ENCODE data around the gene CDH13. TPM values are rescaled to one million over a fixed set of nuclear protein-coding genes. Genes with fewer than 3 reads are reported as not detected.

Gene CDH13
- total RNA-seq, 4 donors from 2014 or later: 12.5 to 35.9 (median 22.1) TPM

DNA sequence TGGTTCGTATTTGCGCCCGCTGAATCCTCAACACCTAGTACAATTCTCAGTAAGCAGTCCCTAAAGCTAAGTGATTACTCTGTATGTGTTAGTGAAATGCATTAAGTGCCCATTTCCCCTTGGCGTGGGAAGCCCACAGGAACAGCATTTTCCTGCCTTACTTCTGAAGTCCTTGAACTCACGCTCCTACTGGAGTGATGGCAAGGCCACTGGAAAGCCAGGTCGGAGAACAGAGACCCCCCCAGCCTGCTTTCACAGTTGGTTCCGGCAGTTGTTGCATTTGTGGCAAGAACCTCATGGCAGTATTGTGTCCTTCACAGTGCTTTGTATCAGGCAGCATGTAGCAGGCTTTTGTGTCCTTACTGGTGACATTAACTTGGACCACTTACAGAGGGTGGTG lies 340.7 kb downstream of the CDH13 start:
- DNase-seq (ENCODE audit: low spot score) (no peak), ATAC-seq (ENCODE audit: low FRiP score) (no peak)
- TF ChIP-seq CTCF (IDR thresholded peaks at IDR 0.05): no peak

DNA sequence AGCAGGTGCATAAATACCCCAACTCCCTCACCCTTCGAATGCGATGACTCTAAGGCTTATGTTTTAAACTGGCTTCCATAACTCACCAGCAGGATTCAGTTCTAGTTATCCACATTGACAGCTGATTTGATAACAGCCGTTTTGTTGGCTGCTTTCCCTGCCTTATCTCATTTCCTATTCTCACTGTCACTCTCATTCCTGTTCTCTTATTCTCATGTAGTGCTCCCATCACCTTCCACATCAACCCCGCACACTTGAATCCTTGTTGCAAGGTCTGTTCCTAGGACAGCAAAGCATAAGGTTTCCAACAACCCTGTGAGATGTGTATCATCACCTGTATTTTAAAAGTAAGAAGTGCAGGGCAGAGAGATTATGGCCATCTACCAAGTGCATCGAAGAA lies 344.4 kb downstream of the CDH13 start:
- no peak for DNase-seq (ENCODE audit: low spot score)
- TF ChIP-seq CTCF (IDR thresholded peaks at IDR 0.05): no peak
- ATAC-seq (ENCODE audit: low FRiP score): no peak

- no peak for DNase-seq (ENCODE audit: low spot score)
- TF ChIP-seq CTCF (IDR thresholded peaks at IDR 0.05): no peak
- no peak for ATAC-seq (ENCODE audit: low FRiP score)
Observed at GRCh38 chr16:82972331-82972919, 345.7 kb downstream of the CDH13 start.

GRCh38 chr16:82979406-82980111 lies 352.8 kb downstream of the CDH13 start:
- TF ChIP-seq CTCF (IDR thresholded peaks at IDR 0.05): no peak
- no peak for DNase-seq (ENCODE audit: low spot score)
- no peak for ATAC-seq (ENCODE audit: low FRiP score)

GRCh38 chr16:82980810-82981209 lies 354.0 kb downstream of the CDH13 start:
- no peak for TF ChIP-seq CTCF (IDR thresholded peaks at IDR 0.05)

DNA sequence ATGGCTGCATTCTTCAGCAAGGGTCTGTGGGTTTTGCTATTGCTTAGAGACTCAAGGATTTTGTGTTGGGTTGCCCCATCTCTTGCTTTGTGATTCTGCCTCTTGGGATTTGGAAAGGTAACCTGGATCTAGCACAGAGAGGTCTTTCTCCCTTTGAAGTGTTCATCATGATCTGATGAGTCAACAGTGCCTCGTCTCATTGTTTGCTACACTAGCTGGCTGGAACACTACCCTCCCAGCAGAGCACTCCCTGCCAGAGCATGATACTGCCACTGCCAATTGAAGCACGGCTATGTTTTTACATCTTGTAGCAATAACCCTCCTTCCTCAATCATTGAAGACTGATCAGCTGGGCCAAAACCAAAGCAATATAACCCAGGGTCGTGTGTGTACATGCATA lies 361.0 kb downstream of the CDH13 start:
- no peak for ATAC-seq (ENCODE audit: low FRiP score)
- no peak for TF ChIP-seq CTCF (IDR thresholded peaks at IDR 0.05)
- DNase-seq (ENCODE audit: low spot score): no peak

More at GRCh38 chr16:82980810-82981209, 354.0 kb downstream of the CDH13 start:
- DNase-seq (ENCODE audit: low spot score) (no peak), ATAC-seq (ENCODE audit: low FRiP score) (no peak)

GRCh38 chr16:82990155-82990554 lies 363.4 kb downstream of the CDH13 start:
- no peak for ATAC-seq (ENCODE audit: low FRiP score)
- TF ChIP-seq CTCF (IDR thresholded peaks at IDR 0.05): no peak
- no peak for DNase-seq (ENCODE audit: low spot score)
